Measurements from ENCODE around the gene IDS. TPM values are rescaled to one million over a fixed set of nuclear protein-coding genes. Genes with fewer than 3 reads are reported as not detected.
"Not testable (repeated sequence)": the region's sequence is repeated elsewhere in the genome, so short reads cannot be mapped to it uniquely, and the experiment has no call there.

IDS gene
- polyA plus RNA-seq, 5 donors = 29.6 to 42.9 (median 37.4) TPM

DNA sequence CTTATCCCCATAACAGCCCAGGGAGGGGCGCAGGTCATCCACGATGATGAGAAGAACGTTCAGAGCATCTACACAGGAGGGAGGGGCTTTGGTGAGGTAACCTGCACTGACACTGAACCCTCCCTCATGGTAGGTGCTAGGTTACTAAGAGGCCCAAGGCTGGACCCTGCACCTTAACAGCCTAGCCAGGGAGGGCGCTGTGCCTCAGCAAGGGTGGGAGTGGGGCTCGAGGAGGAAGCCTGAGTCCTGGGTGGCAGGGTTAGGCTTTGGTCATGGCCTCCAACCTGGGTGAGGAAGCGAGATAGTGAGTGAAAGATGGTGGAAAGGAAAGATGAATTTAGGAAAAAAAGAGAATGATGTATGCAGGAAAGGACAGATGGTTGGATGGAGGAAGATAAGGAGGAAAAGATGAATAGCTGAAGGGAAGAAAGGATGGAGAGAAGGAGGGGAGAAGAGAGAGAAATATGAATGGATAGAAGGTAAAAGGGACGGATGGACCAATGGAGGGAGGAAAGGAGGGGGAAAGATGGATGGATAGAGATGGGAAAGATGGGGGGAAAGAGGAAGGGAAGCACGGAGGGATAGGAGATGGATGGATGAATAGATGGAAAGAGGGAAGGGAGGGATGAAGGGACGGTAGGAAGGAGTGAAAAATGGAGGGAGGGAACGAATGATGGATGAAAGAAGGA, 736 bp downstream of the IDS start:
- no peak for DNase-seq

DNA sequence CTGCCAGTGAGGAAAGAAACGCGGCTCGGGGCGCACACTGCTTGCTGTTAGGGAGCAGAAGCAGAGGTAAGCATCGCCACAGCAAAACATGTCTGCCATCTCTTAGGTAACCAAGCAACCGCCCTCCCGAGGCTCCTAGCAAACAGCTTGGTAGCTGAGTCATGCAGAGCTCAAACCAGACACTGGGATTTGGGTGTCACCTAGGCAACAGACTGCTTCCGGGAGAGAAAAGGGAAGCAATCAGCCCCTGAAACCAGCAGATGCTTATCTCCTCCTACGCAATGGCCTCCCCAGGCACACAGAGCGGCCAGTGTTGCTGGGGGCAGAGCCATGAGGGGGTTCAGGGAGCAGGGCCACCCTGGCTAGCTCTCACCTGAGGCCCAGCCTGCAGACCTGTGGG, 1.7 kb downstream of the IDS start:
- not testable (repeated sequence) for DNase-seq

DNA sequence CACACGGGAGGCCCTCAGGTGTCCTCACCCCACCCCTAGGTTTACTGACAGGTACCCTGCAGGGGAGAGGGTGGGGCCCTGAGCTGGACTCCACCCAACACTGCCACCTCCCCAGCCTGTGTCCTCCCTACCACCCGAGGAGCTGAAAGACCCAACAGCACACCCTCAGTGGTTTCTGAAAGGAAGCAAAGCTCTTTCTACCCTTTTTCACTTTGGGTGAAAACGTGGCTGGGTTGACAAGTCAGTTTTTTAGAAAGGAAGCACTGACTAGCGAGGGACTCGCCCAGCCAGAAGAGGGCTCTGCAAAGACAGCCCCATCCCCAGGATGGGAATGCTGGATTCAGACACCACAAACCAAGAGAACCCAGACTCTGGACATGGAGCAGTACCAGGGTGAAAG, 2.2 kb downstream of the IDS start:
- not testable (repeated sequence) for DNase-seq

DNA sequence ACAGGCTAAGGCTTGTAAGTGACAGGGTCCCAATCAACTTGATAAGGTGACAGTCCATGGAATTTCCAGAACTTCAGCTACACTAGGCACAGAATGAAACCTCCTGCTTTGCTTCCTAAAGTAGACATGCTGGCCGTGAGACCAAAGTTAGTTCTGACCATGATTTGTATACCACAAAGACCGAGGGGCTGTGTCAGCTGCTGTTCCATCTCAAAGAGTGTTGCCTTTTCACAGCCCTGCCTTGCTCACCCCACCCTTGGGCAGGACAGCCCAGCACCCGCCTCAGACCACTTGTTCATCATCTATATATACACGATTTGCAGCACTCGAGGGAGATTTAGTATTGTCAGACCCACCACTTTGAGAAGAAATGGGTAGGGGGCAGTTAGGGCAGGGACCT, 5.3 kb downstream of the IDS start:
- DNase-seq = no peak

DNA sequence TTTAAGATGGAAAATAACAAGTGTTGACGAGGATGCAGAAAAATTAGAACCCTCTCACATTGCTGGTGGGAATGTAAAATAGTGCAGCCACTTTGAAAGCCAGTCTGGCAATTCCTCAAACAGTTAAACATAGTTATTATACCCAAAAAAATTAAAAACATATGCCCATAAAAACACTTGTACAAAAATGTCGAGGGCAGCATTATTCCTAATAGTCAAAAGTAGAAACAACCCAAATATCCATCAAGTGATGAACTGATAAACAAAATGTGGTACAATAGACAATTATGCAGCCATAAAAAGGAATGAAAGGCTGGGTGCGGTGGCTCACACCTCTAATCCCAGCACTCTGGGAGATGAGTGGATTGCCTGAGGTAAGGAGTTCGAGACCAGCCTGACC, 6.3 kb downstream of the IDS start:
- DNase-seq = no peak

DNA sequence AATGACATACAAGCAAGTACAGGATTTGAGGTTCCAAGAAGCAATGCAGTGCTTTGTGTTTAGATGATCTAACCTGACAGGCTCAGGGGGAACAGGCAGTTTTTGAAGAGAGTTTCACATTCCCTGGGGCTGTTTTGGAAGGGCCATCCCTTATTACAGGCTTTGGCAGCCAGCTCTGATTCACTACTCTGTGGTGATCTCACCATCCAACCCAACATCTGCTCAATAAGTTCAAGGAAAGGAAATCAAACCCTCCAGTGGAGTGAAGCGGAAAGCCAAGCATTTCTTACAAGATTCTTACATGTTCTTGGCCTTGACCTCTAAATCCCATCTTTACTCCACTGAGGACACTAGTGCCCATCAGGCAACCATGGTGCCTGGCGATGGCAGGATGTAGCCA, 7.5 kb downstream of the IDS start:
- DNase-seq = no peak

DNA sequence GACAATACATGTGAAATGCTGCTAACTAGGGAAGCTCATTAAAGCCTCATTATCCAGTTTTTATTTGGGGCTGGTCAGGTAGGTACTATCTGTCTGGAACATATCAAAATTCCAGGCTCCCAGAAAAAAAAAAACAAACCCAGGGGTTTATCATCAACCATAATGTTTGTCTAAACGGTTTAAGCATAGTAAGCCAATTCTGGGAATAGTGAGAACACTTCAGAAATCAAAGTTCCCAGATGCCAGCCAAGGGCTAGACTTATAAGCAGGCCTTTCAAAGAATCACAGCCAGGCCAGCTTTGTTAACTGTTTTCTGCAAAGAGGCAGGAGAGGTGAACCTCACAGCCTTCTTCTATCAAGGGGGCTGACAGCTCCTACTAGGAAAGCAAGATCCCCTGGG, 8.1 kb downstream of the IDS start:
- DNase-seq = no peak

DNA sequence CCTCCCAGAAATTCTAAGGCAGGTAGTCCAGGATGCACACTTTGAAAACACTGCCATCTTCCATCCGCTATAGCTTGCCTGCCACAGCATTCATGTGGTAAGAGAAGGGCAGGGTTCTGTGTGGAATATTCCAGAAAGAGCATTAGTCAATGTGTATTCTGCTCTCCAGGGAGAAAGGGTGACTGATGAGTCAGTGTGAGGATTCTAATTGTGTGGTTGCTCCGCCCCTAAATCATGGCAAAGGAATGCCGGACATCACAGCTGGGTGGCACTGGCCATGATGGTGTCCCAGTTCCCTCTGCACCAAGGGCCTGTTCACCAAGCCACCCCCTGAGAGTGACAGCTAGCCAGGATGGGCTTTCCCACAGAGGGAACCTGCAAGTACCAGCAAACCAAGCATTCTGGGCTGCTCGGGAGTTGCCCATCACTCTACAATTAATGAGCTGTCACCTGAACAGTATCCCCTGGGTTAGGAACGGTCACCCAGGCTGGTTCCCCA, 9.5 kb downstream of the IDS start:
- no peak for DNase-seq

DNA sequence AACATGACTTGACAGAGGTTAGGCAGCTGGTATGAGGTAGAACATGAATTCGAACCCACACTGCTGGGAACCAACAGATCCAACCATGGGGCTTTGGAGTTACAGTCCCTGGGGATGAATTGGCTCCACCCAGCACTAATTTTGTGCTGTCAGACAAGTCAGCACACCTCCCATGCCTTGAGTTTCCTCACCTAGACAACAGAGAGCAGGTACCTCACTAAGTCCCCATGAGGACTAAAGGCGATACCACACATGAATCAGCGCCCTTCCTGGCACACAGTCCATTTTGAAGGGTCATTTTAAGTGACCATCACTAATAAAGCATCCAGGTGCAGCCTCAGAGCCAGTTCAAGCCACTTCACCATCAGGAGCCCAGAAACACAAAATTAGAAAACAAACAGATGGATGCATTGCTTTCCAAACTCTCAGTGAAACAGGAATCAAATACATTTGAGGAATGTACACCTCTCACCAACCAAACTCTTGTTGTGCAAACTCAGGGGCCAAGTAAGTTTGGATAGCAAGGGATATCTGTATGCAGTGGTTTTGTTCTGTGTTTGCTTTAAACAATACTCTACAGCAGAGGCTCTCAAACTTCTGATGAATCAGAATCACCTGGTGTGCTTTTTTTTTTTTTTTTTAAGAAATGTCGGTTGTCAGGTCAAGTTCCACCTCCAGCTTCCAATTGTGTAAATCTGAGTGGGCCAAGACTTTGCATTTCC, 10.1 kb downstream of the IDS start:
- DNase-seq = no peak

DNA sequence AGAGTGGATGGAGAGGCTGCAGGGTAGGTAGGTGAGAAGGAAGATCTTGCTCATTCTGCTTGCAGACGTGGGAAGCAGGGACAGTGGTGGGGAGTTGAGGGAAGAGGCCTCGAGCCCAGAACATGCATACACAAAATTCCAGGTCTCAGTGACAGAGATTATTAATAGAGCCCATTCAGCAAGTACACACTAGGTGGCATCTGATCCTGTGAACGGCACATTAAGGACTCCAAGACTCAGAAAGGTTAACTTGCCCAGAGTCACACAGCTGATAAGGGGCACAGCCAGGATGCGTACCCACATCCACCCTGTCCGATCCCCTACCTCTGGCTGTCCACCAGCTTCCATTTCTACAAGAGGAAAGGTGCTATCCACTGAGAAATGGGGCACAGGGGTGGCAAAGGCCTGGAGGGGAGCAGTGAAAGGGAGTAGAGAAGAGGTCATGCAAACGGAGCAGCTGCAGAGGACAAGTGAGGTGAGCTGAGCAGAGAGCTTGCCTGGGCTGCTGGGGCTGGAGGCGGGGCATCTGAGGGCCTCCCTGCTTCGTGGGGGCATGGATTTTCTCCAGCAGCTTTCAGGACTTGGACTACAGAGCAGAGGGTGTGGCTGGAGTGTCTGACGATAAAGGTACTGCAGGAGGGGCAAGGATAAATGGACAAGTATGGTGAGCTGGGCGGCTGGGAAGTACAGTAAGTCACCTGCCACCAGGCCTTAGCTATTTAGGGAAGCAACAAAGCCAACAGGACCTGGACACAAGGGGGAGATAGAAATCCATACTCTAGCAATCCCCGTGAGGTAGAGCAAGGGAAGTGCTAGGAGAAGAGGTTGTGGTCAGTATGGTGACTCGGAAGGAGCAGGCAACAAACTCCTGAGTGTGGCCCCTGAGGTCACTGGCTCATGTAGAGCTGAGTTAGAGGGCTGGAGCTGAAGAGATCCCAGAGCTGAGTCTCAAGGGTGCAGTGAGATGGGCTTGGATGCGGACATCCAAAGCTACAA, 11.2 kb downstream of the IDS start:
- DNase-seq = no peak

DNA sequence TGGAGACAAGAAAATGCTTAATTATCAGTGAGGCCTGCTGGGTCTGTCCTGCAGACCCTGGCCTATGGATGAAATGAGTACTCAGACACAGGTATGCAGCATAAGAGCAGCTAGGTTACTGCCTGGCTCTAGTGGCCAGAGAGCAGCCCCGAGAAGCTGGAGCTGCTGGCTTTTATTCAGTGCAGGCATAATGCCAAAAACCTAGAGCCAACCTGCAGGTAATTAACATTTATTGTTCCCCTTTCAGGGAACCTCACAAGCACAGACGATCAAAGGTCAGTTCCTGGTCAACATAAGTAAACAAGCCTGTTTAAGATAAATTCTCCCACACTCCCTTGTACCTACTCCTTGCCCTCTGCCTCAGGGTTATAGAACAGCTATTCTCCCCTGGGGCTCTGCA, 13.3 kb downstream of the IDS start:
- DNase-seq = no peak

DNA sequence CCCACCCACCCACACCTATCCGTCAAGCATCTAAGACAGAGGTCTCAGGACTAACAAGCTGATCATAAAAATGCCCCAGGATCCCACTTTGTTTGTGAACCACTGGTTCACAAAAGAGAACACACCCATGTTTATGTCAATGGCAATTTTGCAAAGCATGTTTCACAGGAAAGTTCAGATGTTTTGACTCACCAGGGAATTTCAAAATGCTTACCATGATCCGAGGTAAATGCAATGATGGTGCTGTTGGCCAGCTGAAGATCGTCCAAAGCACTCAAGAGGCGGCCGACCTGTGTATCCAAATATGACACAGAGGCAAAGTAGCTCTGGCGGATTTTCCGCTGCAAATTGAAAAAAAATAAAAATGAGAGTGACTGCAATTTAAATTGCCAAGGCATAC, 15.0 kb downstream of the IDS start:
- DNase-seq = no peak

DNA sequence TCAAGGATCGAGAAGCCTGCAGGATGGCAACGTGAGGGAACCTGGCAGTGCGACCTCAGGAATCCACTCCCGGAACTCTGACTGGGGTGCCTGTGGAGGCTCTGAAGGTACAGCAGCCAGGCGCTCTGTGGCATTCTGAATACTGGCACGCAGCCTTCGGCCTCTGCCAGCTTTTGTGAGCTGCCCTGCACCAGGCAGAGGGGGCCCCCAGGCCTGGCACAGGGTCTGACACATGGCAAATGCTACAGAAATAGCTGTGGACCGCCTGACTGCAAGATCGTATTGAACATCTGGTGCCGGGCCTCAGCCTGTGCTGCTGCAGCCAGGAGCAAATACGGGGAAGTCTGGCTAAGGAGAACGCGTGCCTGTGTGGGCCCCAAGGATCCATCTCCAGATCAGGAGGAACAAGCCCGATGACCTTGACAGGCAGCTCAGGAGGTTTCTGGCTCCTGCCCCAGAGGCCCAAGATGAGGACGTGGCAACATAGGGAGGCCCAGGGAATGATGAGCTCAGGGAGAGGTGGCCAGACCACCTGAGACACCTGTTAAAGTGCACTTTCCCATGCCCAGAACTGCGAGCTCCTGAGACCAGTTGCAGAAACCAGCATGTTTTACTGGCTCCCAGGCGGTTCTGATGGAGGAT, 16.6 kb downstream of the IDS start:
- DNase-seq = not testable (repeated sequence)

DNA sequence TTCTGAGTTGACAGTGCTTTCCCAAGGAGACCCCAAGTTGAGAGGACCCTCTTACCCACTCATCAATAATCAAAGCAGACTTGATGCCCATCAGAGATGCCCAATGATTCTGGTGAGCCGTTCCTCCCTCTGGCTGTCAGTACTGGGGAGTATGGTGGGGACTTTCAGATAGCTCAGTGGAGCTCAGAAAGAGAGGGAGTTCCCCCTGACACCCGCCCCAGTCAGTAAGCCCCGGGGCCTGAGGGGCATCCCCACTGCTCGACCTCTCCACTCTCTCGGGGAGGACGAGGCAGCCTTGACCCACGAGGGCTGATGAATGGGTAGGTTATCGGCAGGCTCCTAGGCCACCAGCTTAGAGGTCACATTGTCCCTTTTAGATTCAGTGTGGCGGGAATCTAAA, 17.1 kb downstream of the IDS start:
- not testable (repeated sequence) for DNase-seq

DNA sequence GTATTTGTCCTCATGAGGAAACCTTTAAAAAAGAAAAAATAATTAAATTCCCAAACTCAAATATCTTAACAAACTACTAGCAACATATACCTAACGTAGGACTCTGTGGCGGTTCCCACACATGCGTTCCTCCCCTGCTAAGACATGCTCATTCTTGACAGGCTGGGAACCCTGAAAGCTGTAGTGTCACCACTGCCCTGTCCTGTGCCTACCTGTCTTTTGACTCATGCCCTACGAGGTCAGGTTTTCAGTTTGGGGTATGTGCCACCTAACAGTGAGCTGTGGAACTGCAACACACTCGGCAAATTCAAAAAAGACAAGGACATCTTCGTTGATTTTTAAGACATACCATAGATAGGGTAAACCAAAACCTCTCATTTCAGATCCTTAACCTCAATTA, 17.8 kb downstream of the IDS start:
- no peak for DNase-seq

DNA sequence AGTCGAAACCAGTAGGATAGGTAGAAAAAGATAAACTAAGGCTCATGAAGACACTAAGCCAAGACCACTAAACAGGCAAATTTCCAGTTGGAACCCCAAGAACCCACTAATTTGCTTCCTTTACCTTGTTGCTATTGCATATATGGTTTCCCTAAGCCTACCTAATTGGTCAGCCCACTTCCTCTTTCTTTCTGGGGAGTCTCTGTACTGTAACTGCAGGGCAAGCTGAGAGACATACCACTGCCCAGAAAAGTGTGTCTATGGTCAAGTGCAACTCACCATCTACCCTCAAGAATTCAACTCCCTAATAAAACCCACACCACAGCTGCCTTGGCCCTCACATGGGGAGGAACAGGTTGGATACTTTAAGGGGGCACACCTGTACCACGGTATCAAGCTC, 28.6 kb downstream of the IDS start:
- no peak for DNase-seq

DNA sequence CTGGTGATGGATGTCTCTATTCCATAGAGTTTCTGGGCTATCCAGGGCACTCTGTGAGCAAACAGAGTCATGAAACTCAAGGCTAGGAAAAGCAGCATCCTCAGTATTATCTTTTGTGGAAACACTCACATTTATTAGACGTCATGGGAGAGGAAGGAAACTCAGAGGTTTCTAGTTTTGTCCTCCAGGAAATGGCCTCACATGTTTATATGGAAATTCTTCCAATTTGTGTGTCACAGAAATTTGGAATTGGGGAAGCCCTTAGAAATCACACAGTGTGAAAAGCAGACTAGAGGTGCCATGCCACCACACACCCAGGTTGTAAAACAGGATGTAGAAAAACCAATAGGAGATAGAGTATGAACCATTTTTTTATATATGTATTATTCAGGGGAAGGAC, 31.1 kb downstream of the IDS start:
- DNase-seq = no peak

DNA sequence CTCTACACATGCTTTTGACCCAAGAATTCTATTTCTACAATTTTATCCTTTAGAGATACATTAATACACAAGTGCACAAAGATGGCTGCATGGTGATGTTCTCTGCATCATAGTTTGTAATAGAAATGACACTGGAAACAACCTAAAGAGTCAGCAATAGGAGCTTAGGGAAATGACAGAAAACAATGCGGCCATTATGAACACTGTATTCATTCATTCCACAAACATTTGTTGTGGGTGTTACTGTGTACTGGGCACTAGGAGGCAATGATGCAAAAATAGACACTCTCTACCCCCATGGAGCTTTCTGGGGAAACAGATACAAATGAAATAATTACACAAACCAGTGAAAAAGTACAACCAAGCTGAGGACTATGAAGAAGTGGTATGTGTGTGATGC, 32.0 kb downstream of the IDS start:
- DNase-seq = no peak

DNA sequence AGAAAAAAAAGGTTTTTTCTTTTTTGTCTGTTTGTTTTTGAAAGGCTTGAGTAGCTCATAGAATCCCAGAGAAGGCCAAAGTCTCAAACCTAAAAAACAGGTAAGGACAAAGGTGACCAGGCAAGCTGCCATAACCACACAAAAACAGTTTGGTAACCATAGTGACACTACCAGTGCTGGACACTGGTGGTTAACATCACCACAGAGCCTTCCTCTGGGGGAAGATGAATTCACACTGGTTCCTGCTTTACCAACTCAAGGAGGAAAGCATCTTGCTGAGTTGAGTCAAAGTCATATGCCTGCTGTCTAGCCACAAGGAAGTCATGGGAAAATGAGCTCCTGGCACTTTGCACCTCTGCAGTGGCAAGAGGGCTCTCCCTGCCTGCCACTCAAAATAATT, 32.5 kb downstream of the IDS start:
- DNase-seq = no peak

DNA sequence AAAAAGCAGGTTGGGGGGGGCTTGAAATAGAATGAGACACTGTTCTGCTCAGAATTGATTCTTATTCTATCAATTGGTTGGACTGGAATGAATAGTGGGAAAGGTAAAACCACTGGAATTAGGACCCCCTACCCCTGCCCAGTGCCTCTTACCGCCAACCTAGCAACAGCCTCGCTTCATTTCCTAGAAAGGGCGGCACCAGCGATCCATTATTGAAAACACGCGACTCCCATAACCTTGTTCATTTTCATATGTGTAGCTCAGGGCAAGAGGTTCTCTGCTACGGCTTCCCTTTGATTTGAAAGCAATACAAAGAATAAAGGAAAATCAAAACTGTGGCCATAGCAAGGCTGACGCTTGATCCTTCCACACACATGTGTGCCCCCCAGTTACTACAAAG, 33.7 kb downstream of the IDS start:
- no peak for DNase-seq

DNA sequence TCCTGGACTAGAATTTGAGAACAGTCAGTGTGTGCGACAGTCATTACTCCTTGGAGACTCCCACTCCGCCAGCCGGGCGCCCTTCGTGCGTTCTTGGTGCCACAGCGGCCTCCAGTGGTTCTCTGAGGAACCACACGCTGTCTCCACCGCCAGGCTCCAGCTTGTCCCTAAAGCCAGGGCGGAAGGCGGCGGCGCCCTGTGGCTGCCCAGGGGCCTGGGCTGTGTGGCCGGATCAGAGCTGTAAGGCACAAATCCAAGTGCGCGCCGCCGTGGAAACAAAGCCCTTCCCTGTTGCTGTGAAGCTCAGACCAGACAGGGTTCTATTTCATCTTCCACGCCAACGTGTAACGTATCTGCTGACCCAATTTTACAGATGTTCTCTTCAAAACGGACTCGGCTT, 34.2 kb downstream of the IDS start:
- peak; percentile 67 to 75 for DNase-seq

DNA sequence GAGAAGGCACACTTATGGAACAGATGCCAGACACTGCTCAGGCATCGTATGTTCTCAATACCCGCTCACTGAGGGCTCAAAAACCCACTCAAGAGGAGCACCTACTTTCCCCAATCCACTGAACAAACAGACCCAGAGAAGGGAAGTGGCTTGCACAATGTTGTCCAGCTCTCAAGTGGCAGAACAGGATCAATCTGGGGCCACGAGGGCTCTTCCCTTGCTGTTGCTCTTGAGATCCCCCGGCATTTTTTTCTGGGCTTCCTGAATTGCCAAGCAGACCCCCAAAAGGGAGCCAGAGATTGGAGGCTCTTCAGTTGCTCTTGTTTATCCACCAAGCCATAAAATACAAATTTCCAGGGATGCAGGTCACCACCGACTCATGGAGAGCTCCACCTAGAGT, 35.7 kb downstream of the IDS start:
- DNase-seq = no peak
